ENCODE data around the gene SMARCA2.

SMARCA2 gene

DNA sequence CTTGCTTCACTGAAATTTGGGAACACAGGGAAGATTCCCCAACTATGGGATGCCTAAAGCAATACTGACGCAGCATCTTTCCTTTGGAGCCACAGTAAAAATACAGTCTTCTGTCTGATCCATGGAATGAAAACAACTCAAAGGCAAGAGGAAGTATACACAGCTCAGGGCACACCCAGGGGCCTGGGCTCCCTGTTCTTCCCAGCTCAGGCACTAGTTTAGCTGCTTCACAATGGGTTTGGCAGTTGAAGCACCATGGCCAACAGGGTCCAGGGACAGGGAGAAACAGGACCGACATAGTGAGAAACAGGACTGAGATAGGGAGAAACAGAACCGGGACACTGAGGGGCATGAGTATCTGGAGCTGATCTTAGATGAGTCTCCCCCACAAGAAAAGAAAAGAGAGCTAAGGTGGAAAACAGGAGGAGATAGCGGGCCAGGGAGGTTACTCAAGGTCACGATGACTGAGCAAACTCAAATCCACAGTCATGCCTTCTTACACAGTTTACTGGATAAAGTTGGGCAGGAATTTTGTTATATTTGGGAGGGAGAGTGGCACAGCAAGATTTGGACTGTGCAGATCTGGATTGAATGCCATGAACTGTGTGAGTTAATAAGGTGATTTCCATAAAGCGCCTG, 198.8 kb downstream of the SMARCA2 start:
- TF ChIP-seq, protein P1, sequence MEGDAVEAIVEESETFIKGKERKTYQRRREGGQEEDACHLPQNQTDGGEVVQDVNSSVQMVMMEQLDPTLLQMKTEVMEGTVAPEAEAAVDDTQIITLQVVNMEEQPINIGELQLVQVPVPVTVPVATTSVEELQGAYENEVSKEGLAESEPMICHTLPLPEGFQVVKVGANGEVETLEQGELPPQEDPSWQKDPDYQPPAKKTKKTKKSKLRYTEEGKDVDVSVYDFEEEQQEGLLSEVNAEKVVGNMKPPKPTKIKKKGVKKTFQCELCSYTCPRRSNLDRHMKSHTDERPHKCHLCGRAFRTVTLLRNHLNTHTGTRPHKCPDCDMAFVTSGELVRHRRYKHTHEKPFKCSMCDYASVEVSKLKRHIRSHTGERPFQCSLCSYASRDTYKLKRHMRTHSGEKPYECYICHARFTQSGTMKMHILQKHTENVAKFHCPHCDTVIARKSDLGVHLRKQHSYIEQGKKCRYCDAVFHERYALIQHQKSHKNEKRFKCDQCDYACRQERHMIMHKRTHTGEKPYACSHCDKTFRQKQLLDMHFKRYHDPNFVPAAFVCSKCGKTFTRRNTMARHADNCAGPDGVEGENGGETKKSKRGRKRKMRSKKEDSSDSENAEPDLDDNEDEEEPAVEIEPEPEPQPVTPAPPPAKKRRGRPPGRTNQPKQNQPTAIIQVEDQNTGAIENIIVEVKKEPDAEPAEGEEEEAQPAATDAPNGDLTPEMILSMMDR (IDR thresholded peaks at IDR 0.05; ENCODE audit: borderline replicate concordance, control extremely low read depth, extremely low read depth, insufficient read depth, missing control alignments): no peak
- no peak for DNase-seq (ENCODE audit: low spot score)
- in situ Hi-C loops (cut with MboI; ENCODE audit: low sequenced_read_pairs, unreplicated experiment): no loop called here

- TF ChIP-seq, protein P1 (IDR thresholded peaks at IDR 0.05; ENCODE audit: borderline replicate concordance, control extremely low read depth, extremely low read depth, insufficient read depth, missing control alignments): no peak
- in situ Hi-C loops (cut with MboI; ENCODE audit: low sequenced_read_pairs, unreplicated experiment): no loop called here
These were observed 199.6 kb downstream of the SMARCA2 start for GRCh38 chr9:2214707-2215106.

DNA sequence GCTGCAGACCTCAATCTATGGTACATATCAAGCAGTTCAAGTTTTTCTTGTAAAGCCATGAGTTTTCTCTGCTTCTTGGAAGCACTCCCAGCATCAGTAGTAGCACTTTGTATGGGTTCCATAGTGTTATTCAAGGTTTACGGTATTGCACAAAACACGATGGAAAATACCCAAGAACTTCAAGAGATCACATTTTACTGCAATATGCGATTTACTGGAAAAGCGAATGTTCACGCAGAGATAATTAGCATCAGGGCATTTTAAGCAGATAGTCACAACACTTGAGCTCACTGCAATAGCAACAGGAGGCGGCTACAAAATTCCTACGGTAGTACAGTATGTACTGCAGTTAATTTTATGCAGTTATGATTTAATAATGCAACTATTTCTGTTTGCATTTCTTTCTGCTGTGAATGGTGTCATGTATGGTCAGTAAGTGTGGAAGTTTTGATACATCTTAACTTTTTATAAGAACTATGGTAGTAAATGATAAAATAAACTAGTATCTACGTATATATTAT, 200.8 kb downstream of the SMARCA2 start:
- TF ChIP-seq, protein P1 (IDR thresholded peaks at IDR 0.05; ENCODE audit: borderline replicate concordance, control extremely low read depth, extremely low read depth, insufficient read depth, missing control alignments): no peak
- in situ Hi-C loops (cut with MboI; ENCODE audit: low sequenced_read_pairs, unreplicated experiment): no loop called here
- no peak for DNase-seq (ENCODE audit: low spot score)

More at GRCh38 chr9:2214707-2215106, 199.6 kb downstream of the SMARCA2 start:
- DNase-seq (ENCODE audit: low spot score): no peak

DNA sequence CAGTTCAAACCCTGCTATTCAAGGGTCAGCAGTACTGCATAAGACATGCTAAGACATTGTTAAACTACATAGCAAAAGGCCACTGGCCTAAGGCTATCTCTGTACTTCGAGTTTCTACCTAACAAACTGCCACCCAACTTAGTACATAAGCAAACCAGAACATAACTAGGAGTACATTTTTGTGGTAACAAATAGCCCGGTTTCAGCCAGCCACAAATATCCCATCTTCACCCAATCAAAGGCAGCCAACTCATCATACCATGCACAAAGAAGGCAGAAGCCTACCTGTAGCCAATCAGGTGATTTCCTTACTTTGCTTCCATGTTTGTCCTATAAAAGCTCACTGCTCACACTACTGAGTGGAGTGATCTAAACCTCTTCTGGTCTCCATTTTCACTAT, 201.4 kb downstream of the SMARCA2 start:
- in situ Hi-C loops (cut with MboI; ENCODE audit: low sequenced_read_pairs, unreplicated experiment): no loop called here

DNA sequence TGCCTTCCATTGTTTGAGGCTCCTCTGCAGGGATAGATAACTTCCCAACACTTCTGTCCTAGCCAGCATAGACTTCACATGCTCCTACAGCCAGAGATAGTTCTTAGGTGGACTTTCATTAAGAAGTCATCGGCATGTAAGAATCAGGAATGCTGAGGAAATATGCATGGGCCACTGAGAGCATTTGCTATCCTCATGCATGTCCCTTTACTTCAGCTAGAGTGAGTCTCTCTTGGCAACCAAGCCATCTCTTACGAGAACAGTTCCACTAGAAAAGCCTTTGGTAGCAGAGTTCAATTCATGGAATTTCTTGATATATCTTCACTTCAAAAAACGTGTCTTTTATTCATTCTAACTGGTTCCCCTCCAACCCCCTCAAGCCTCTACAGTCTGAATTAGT, 202.4 kb downstream of the SMARCA2 start:
- TF ChIP-seq, protein P1 (IDR thresholded peaks at IDR 0.05; ENCODE audit: borderline replicate concordance, control extremely low read depth, extremely low read depth, insufficient read depth, missing control alignments): no peak
- in situ Hi-C loops (cut with MboI; ENCODE audit: low sequenced_read_pairs, unreplicated experiment): no loop called here

More for the DNA sequence above, 201.4 kb downstream of the SMARCA2 start:
- TF ChIP-seq, protein P1 (IDR thresholded peaks at IDR 0.05; ENCODE audit: borderline replicate concordance, control extremely low read depth, extremely low read depth, insufficient read depth, missing control alignments): no peak
- no peak for DNase-seq (ENCODE audit: low spot score)

GRCh38 chr9:2220036-2220435, 204.9 kb downstream of the SMARCA2 start:
- in situ Hi-C loops (cut with MboI; ENCODE audit: low sequenced_read_pairs, unreplicated experiment): no loop called here
- no peak for DNase-seq (ENCODE audit: low spot score)
- TF ChIP-seq, protein P1 (IDR thresholded peaks at IDR 0.05; ENCODE audit: borderline replicate concordance, control extremely low read depth, extremely low read depth, insufficient read depth, missing control alignments): no peak

More for the DNA sequence above, 202.4 kb downstream of the SMARCA2 start:
- no peak for DNase-seq (ENCODE audit: low spot score)
